ENCODE measurements around the gene ZNF367. TPM values are rescaled to one million over a fixed set of nuclear protein-coding genes. Genes with fewer than 3 reads are reported as not detected.

Gene ZNF367
- total and polyA plus RNA-seq, 2 experiments from 2014 or later, result 2.5 to 12.3 TPM

GRCh38 chr9:96453625-96454024 is 35.5 kb upstream of the ZNF367 start:
- DNase-seq (ENCODE audit: low spot score) (peak; percentile 49), ATAC-seq (no peak)
- Mint-ChIP-seq H3K36me3 (ENCODE audit: low read depth) (no peaks in the 10 kb centered on the region), H3K27ac (no peak overlapping the region), H3K27me3 (ENCODE audit: insufficient read depth, low read depth, poor library complexity) (peaks cover 17% of the 10 kb centered on the region), H3K4me1 (peaks cover 16% of the 10 kb centered on the region), H3K9me3 (no peaks in the 10 kb centered on the region; the same call in 2 of the 3 replicates), H3K4me3 (no peak overlapping the region)
- Histone ChIP-seq H3K36me3 (ENCODE audit: insufficient read depth) (no peaks in the 10 kb centered on the region), H3K4me3 (no peak overlapping the region), H3K9me2 (ENCODE audit: insufficient read depth) (no peaks in the 10 kb centered on the region), H4K20me1 (replicated peaks; ENCODE audit: insufficient read depth) (peaks cover 7% of the 10 kb centered on the region; the same call in 1 of the 2 replicates), H3K27me3 (ENCODE audit: insufficient read depth) (peaks cover 20% of the 10 kb centered on the region), H3K4me1 (ENCODE audit: insufficient read depth) (no peaks in the 10 kb centered on the region), H3K4me2 (no peak overlapping the region), H2AFZ (no peak overlapping the region), H3K27ac (ENCODE audit: low read depth) (no peak overlapping the region), H3F3A (replicated peaks; ENCODE audit: low read depth) (no peaks in the 10 kb centered on the region), H3K79me2 (replicated peaks; ENCODE audit: insufficient read depth) (peaks cover 30% of the 10 kb centered on the region)
- TF ChIP-seq ZNF114 (CRISPR knock-in tag; IDR thresholded peaks at IDR 0.05) (no peak), EZH2 (IDR thresholded peaks at IDR 0.05; ENCODE audit: low read depth, unreplicated experiment) (no peak), ZNF331 (CRISPR knock-in tag; IDR thresholded peaks at IDR 0.05; ENCODE audit: low read depth) (no peak), EZH2phosphoT487 (IDR thresholded peaks at IDR 0.05; ENCODE audit: unreplicated experiment) (no peak), NANOG (IDR thresholded peaks at IDR 0.05; ENCODE audit: borderline replicate concordance) (no peak), ZNF462 (CRISPR knock-in tag; IDR thresholded peaks at IDR 0.05) (no peak), CTCF (conservative IDR thresholded peaks at IDR 0.05; ENCODE audit: low read depth in 2 of 2) (peak; percentile 46 to 49), REST (IDR thresholded peaks at IDR 0.05; ENCODE audit: unreplicated experiment) (no peak), POLR2AphosphoS5 (IDR thresholded peaks at IDR 0.05; ENCODE audit: low read depth) (no peak)
